ENCODE results near the gene TNFAIP3. TPM values are rescaled to one million over a fixed set of nuclear protein-coding genes. Genes with fewer than 3 reads are reported as not detected.

Gene TNFAIP3
- total and polyA plus RNA-seq, 5 donors, result 6.0 to 11.4 (median 10.6) TPM

GRCh38 chr6:137866200-137866913 lies 702 bp upstream of the TNFAIP3 start:
- peak in 2 of 3 donors; percentile 71 to 80 for DNase-seq

GRCh38 chr6:137867685-137868509 lies 838 bp downstream of the TNFAIP3 start:
- WGBS, result 5% methylated on average over 32 of the region's 32 CpGs
- DNase-seq (peak; percentile 24 to 71 (median 58)), ATAC-seq (peak; percentile 13 to 15)
- peak overlapping the region; percentile 78 for H3K4me3 ChIP-seq (ENCODE audit: low read length)
- H3K27ac ChIP-seq (ENCODE audit: low read length), result peak overlapping the region; percentile 78
- no peaks in the 10 kb centered on the region for H3K27me3 ChIP-seq (ENCODE audit: control insufficient read depth, insufficient read depth)
- H3K4me1 ChIP-seq (ENCODE audit: control insufficient read depth, insufficient read depth, low read length), result peaks cover 5% of the 10 kb centered on the region
- intact Hi-C loops (cut with DNase I), result loop anchor here (2.0 to 10.0 kb wide), 4 partner anchors 73 to 161 kb away; no protein-coding TSS in a partner anchor
- no peaks in the 10 kb centered on the region for H3K9me3 ChIP-seq (ENCODE audit: control insufficient read depth, low read length)

More at GRCh38 chr6:137866200-137866913, 702 bp upstream of the TNFAIP3 start:
- Histone ChIP-seq H3K27ac (ENCODE audit: low read length) (peak overlapping the region; percentile 40), H3K27me3 (ENCODE audit: control insufficient read depth, insufficient read depth) (no peaks in the 10 kb centered on the region), H3K9me3 (ENCODE audit: control insufficient read depth, low read length) (no peaks in the 10 kb centered on the region), H3K4me3 (ENCODE audit: low read length) (peak overlapping the region; percentile 65), H3K4me1 (ENCODE audit: control insufficient read depth, insufficient read depth, low read length) (peaks cover 4% of the 10 kb centered on the region)
- peak; percentile 7 to 31 for ATAC-seq
- intact Hi-C loops (cut with DNase I), result loop anchor here (2.0 to 10.0 kb wide), 4 partner anchors 72 to 160 kb away; no protein-coding TSS in a partner anchor
- WGBS, result 12% methylated on average over 25 of the region's 25 CpGs

DNA sequence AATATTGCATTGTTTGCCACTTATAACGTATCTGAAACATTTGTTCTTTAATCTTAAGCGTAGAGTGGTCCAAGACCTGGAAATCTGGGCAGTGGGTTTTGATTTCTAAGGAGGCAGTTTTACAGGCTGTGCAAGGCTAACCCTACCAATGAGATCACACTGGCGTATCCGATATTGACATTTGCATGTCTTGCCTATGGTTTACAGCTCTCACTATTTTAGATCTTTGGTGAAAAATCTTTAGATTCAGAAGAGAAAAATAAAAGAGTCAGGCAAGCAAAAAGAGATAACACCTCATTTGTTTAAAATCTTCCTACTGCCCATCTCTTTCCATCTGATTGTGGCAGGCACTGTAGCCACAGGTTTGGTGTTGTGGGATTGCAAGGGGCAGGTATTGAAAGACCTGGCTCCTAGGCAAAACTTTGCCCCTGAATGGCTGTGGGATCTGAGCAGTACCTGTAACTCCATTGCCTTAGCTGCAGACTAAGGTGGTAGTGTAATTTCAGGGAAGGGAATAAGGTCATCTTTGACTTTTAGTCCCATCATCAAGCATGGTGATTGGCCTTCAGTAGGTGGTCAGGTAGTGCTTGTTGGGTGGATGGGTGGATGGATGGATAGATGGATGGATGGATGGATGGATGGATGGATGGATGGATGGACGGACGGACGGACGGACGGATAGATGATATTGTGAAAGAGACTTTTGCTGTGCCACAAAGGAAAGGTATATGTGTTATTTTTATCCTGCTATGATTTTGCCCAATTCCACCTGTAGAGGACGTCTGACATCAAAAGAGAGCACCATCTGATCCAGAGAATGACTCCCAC lies 1.9 kb downstream of the TNFAIP3 start:
- Histone ChIP-seq H3K4me1 (ENCODE audit: control insufficient read depth, insufficient read depth, low read length) (peaks cover 5% of the 10 kb centered on the region), H3K27me3 (ENCODE audit: control insufficient read depth, insufficient read depth) (no peaks in the 10 kb centered on the region), H3K9me3 (ENCODE audit: control insufficient read depth, low read length) (no peaks in the 10 kb centered on the region), H3K27ac (ENCODE audit: low read length) (peak overlapping the region; percentile 39), H3K4me3 (ENCODE audit: low read length) (peak overlapping the region; percentile 78)
- ATAC-seq (no peak), DNase-seq (no peak)
- 69% methylated on average over 10 of the region's 10 CpGs for WGBS
- intact Hi-C loops (cut with DNase I), result loop anchor here in 3 of 4 donors (5.0 to 10.0 kb wide), 2 partner anchors 74 to 162 kb away; no protein-coding TSS in a partner anchor

DNA sequence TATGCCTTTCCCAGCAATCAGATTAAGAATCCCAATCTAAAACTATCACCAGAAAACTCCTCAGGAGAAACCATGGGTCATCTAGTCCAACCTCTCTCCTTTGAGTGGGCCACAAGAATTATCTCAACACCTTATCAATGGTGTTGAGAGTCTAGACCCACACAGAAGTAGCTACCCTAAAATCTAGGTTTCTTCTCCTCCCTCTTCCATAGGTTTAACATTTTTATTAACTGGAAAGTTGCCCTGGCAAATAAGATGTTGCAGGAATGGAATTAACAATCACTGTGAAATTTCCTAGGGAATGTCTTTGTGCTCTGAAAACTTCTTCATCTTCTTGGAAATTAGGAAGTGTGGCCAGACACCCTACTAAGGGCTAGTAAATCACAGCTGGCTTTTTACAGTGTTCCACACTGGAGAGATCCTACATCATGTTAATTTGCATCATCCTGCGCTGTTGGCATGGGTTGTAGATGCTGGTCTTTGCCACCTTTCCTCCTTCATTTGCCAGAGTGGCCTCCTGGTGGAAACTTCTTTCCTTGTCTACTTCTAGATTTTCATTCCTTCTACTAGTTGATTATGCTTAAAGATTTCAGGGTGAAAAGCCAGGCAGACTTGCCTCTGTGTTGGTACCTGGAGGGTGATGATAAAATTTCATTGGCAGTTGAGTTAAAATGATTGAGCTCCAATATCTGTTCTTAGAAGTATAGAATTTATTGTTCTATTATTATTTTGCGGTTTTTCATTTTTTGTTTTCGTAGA lies 2.7 kb downstream of the TNFAIP3 start:
- Histone ChIP-seq H3K27ac (ENCODE audit: low read length) (no peak overlapping the region), H3K27me3 (ENCODE audit: control insufficient read depth, insufficient read depth) (no peaks in the 10 kb centered on the region), H3K9me3 (ENCODE audit: control insufficient read depth, low read length) (no peaks in the 10 kb centered on the region), H3K4me1 (ENCODE audit: control insufficient read depth, insufficient read depth, low read length) (peaks cover 7% of the 10 kb centered on the region), H3K4me3 (ENCODE audit: low read length) (peak overlapping the region; percentile 16)
- DNase-seq (no peak), ATAC-seq (no peak)
- intact Hi-C loops (cut with DNase I), result loop anchor here in 3 of 4 donors (5.0 to 10.0 kb wide), 3 partner anchors 75 to 162 kb away; no protein-coding TSS in a partner anchor
- WGBS, result 81% methylated on average over 3 of the region's 3 CpGs

- ATAC-seq, result no peak
- intact Hi-C loops (cut with DNase I), result loop anchor here in 1 of 4 donors (5.0 kb wide), 1 partner anchor 77 kb away; no protein-coding TSS in a partner anchor
- Histone ChIP-seq H3K4me3 (ENCODE audit: low read length) (no peak overlapping the region), H3K9me3 (ENCODE audit: control insufficient read depth, low read length) (no peaks in the 10 kb centered on the region), H3K4me1 (ENCODE audit: control insufficient read depth, insufficient read depth, low read length) (peaks cover 7% of the 10 kb centered on the region), H3K27me3 (ENCODE audit: control insufficient read depth, insufficient read depth) (no peaks in the 10 kb centered on the region), H3K27ac (ENCODE audit: low read length) (no peak overlapping the region)
- no peak for DNase-seq
- 73% methylated on average over 5 of the region's 5 CpGs for WGBS
Observed at GRCh38 chr6:137870308-137870644, 3.2 kb downstream of the TNFAIP3 start.

DNA sequence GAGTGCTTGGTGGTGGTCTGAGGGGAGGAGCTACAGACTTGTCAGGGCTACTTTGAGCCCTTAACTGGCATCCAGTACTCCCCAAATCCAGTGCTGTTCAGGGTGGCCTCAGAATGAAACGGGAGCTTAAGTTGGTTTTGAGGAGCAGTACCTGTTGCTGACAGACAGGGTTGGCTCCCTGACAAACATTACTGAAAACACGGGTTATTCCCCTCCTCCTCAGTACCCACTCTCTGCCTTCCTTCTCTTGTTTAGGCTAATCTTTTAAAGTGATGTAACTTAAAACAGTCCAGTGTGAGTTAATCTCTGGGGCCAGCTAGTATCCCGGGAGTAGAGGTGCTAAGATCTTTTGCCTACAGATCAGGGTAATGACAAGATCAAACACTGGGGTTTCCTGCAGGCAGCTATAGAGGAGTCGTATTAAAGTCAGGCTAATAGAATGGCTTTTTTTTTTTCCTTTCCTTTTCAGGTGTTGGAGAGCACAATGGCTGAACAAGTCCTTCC lies 3.7 kb downstream of the TNFAIP3 start:
- Histone ChIP-seq H3K27me3 (ENCODE audit: control insufficient read depth, insufficient read depth) (no peaks in the 10 kb centered on the region), H3K4me3 (ENCODE audit: low read length) (peak overlapping the region; percentile 29), H3K9me3 (ENCODE audit: control insufficient read depth, low read length) (no peaks in the 10 kb centered on the region), H3K27ac (ENCODE audit: low read length) (no peak overlapping the region), H3K4me1 (ENCODE audit: control insufficient read depth, insufficient read depth, low read length) (peaks cover 7% of the 10 kb centered on the region)
- WGBS, result 37% methylated on average over 4 of the region's 4 CpGs
- intact Hi-C loops (cut with DNase I), result loop anchor here in 1 of 4 donors (5.0 kb wide), 1 partner anchor 77 kb away; no protein-coding TSS in a partner anchor
- DNase-seq (no peak), ATAC-seq (no peak)

GRCh38 chr6:137871291-137871690 lies 4.2 kb downstream of the TNFAIP3 start:
- Histone ChIP-seq H3K4me1 (ENCODE audit: control insufficient read depth, insufficient read depth, low read length) (peaks cover 7% of the 10 kb centered on the region), H3K4me3 (ENCODE audit: low read length) (peak overlapping the region; percentile 29), H3K27ac (ENCODE audit: low read length) (no peak overlapping the region), H3K27me3 (ENCODE audit: control insufficient read depth, insufficient read depth) (no peaks in the 10 kb centered on the region), H3K9me3 (ENCODE audit: control insufficient read depth, low read length) (no peaks in the 10 kb centered on the region)
- intact Hi-C loops (cut with DNase I), result loop anchor here in 1 of 4 donors (5.0 kb wide), 1 partner anchor 76 kb away; no protein-coding TSS in a partner anchor
- ATAC-seq, result no peak
- no peak for DNase-seq
- 68% methylated on average over 11 of the region's 11 CpGs for WGBS

- DNase-seq (no peak), ATAC-seq (no peak)
- H3K27ac ChIP-seq (ENCODE audit: low read length), result no peak overlapping the region
- no peaks in the 10 kb centered on the region for H3K27me3 ChIP-seq (ENCODE audit: control insufficient read depth, insufficient read depth)
- intact Hi-C loops (cut with DNase I), result loop anchor here in 1 of 4 donors (5.0 kb wide), 1 partner anchor 75 kb away; no protein-coding TSS in a partner anchor
- H3K9me3 ChIP-seq (ENCODE audit: control insufficient read depth, low read length), result no peaks in the 10 kb centered on the region
- no peak overlapping the region for H3K4me3 ChIP-seq (ENCODE audit: low read length)
- 79% methylated on average over 1 of the region's 1 CpG for WGBS
- peaks cover 7% of the 10 kb centered on the region for H3K4me1 ChIP-seq (ENCODE audit: control insufficient read depth, insufficient read depth, low read length)
Observed at GRCh38 chr6:137871831-137872454, 4.9 kb downstream of the TNFAIP3 start.

DNA sequence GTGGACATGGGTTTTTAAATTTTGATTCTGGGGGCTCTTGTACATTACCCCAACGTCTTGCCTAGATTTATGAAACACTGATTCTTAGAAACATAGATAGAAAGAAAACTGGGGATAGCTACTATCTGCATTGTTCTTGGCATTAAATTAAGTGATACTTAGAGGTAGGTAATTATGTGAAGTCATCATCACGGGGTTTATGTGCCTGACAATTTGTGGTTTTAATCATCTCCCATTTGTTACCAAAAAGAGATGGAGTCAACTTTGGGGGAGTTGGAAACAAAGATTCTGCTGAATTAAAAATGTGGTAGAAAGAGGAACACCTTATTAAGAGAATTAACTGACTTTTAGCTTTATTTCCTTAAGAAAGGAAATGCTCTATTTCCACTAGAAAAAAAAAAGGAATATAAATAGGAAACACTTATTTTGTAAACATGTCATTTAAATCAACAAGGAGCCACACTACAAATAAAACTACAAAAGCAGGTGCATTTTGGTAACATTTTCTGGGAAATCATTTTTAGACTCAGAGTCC lies 5.6 kb downstream of the TNFAIP3 start:
- intact Hi-C loops (cut with DNase I), result loop anchor here in 1 of 4 donors (5.0 kb wide), 1 partner anchor 75 kb away; no protein-coding TSS in a partner anchor
- WGBS, result 73% methylated on average over 2 of the region's 2 CpGs
- ATAC-seq (no peak), DNase-seq (no peak)
- H3K9me3 ChIP-seq (ENCODE audit: control insufficient read depth, low read length), result no peaks in the 10 kb centered on the region
- H3K27me3 ChIP-seq (ENCODE audit: control insufficient read depth, insufficient read depth), result no peaks in the 10 kb centered on the region
- H3K4me3 ChIP-seq (ENCODE audit: low read length), result no peak overlapping the region
- H3K27ac ChIP-seq (ENCODE audit: low read length), result no peak overlapping the region
- H3K4me1 ChIP-seq (ENCODE audit: control insufficient read depth, insufficient read depth, low read length), result peaks cover 7% of the 10 kb centered on the region
